Thoracic aorta endothelial cell (primary cell): ENCODE measurements around the gene PGC. TPM values are rescaled to one million over a fixed set of nuclear protein-coding genes. Genes with fewer than 3 reads are reported as not detected.

Experiments used
- small RNA-seq: library from RNA; depleted of rRNA; stranded (forward); fragments of <200 nt; gene quantifications from one replicate; pipeline ENCODE3, GENCODE V24; 2012
- total RNA-seq: library from RNA; depleted of rRNA; stranded (reverse); fragments of >200 nt; gene quantifications from 2 replicates; pipeline ENCODE4 v1.2.3, GENCODE V29; 2012

Gene PGC
- not detected in 2 replicates for total RNA-seq

DNA sequence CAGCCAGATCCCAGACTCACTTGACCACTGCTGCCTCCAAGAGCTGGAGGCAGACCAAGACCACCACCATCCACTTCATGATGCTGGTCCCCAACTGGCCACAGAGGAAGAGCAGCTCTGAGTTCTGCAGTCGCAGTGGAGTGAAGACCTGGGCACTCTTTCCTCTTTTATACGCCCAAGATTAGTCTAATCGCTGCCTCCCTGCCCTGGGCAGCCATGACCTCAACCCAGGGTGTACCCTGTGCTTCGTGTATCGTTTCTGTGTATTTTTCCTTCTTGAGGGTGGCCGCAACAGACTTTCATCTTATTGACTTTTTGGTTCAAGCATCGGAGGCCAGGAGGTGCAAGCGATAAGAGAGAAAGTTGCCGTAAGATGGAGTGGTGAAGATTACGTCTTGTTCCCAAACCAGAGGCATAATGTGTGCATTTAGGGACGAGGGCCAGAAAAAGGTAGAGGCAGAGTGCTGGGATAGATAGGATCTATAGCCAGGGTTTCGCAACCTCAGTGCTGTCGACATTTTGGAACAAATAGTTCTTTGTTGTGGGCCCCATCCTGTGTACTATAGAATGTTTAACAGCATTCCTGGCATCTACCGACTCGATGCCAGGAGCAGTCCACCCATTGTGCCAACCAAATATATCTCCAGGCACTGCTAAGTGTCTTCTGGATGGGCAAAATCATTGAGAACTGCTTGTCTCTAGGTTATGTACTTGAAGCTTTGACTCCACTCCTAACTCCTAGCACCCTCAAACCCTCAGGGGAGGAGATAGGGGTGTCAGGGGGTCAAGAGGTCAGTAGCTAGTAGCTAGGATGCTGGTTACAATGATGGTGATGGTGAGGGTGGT, at the start of gene PGC:
TSS of gene PGC (minus strand) at position 142 of the 846 bp plus-strand sequence. CDS start at position 79, 63 bp downstream.

DNA sequence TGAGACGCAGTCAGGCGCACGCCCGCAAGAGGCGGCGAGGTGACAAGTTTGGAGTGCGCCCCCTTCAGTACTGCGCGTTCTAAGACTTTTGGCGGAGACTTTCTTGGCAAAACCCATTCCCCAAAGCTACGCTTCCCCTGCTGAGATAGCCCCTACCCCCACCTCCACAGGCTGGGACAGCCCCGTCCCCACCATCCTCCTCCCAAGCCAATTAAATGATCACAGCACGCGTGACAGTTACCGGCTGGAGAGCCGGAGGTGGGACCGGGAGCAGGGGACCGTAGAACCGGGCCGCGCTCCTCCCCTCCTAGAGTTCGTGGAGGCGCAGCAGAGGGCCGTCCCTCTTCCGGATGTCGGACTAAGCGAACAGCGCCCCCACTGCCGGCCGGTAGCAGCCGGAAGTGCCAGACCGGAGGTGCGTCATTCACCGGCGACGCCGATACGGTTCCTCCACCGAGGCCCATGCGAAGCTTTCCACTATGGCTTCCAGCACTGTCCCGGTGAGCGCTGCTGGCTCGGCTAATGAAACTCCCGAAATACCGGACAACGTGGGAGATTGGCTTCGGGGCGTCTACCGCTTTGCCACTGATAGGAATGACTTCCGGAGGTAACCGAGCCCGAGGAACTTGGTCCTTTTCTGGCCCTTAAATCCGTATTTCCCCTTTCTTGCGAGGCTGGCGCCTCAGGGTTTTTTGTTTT, 40.2 kb upstream of the PGC start, which contains the start of gene TOMM6:
TSS of gene TOMM6 (plus strand) at position 476 of the 699 bp plus-strand sequence. CDS start at position 480, 4 bp downstream.

DNA sequence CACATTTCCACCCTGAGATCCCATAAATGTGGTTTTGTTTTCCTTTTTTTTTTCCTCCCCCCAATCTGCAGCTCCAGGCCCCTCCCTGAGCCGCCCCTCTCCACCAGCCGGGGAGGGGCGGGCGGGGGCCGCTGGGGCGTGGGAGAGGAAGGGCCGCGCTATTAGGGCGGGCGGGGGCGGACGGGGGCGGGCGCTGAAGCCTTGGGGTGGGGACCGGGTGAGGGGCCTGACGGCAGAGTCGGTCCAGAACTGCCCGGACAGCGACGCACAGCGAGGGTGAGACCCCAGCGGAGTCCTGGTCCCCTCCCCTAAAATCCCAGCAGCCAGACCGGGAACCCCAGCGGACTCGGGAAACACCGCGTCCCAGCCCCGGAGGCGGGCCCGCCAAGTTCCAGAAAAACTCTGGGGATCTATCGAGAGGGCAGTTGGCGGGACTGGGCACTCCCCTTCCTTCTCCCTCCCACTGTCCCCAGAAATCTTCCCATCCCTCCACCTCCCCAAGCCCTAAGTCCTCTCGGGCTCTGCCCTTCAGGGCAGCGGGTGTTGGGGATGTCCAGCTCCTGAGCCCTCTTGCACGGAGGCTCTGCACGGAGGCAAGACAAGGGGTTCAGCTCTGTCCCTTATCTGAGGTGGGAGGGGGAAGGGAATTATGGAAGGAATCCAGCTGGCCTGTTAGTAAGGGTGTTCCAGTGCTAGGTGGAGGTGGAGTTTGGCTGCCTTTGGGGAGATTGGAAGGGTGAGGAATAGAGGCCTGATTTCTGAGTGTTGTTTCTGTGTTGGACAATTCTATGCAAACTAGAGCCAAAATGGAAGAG, 33.6 kb upstream of the PGC start, which contains the start of gene PRICKLE4:
TSS of gene PRICKLE4 (plus strand) at position 232 of the 815 bp plus-strand sequence. CDS start 2,692 bp downstream, outside the sequence.

DNA sequence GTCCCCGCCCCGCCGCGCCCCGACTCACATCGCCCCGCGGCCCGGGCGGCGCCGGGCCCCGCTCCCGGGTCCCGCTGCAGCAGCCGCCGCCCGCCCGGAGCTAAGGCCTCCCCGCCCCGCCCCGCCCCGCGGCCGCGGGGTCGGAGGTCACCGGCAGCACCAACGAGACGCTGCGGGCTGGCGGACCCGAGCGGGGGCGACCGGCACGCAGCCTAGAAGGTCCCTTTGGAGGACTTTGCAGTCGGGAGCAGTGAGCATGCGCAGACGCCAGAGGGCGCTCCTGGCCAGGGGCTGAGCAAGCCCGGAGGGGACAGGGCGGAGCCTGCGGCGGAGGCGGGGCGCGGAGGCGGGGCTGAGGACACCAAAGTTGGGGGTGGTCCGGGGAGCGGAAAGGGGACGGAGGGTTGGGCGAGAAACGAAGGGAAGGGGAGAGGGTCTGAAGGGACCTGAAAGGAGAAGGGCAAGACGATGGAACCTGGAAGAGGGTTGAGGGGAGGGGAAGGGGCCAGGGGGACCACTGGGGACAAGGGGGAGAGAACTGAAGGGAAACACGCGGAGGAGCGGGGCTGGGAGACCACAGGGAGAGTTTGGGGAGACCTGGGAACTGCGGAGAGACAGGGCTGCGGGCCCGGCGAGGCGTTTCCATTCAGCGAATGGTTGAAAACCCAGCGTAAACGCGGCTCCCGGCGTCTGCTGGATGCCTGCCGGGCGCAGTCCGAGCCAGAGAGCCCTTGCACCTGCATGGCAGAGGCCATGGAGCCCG, 32.8 kb upstream of the PGC start, which contains the start of gene FRS3:
TSS of gene FRS3 (minus strand) at position 113 of the 763 bp plus-strand sequence. CDS start 2,913 bp downstream, outside the sequence.

DNA sequence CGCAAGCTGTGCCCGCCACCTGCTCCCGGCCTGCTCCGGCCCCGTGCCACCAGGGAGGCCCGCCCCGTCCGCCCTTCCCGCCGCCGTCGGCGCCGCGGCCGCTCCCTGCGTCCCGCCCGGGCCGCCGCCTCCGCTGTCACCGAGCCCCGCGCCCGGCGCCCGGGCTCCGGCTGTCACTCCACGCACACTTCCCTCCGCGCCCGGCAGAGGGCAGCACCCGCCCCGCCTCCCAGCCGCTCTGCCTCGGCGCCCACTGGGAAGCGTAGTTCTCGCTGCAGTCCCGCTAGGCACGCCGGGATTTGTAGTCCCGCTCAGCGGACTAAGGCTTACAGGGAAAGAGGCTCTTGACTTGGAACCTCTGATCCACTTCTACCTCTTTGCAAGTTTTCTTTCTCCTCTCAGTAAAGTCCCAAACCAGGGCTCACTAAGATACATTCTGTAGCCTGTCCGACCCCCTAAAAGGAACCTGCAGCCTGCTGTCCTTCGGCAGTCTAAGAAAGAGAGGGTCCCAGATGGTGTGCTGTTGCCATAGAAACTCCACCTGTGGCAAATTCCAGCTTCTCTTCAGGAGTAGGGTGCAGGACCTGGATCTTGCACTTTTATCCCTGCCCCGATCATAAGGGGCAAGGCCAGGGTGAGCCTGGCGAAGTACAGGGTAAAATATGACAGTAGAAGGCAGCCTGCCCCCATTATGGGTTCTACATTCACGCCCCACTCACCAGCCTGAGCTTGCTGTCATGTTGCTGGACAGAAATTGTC, 11.6 kb downstream of the PGC start, which contains the start of gene TFEB:
TSS of gene TFEB (minus strand) at position 182 of the 759 bp plus-strand sequence. CDS start 44,395 bp downstream, outside the sequence.

Small RNA genes lying within 50 kb of the gene (small RNA-seq; reads per million reads assigned to genes)
- gene AL365205.2 (not detected), gene AL365205.3 (not detected)

Other genes starting within 250 kb of the PGC start
- 4.7 and 9.0 TPM in 2 replicates for gene FOXP4, start 201.0 kb downstream of the PGC start, total RNA-seq
- gene MDFI, start 108.9 kb downstream of the PGC start, total RNA-seq = 24.6 and 38.1 TPM in 2 replicates
- gene TFEB, start 11.8 kb downstream of the PGC start, total RNA-seq = 1.7 and 2.9 TPM in 2 replicates
- gene FRS3, start 32.5 kb upstream of the PGC start, total RNA-seq = 0.80 and 1.7 TPM in 2 replicates
- gene PRICKLE4, start 33.4 kb upstream of the PGC start, total RNA-seq = 2.7 and 3.3 TPM in 2 replicates
- 172 and 198 TPM in 2 replicates for gene TOMM6, start 40.3 kb upstream of the PGC start, total RNA-seq
- 2.9 and 3.6 TPM in 2 replicates for gene USP49, start 148.0 kb upstream of the PGC start, total RNA-seq
- gene MED20, start 173.7 kb upstream of the PGC start, total RNA-seq = 39.8 and 40.3 TPM in 2 replicates
- gene BYSL, start 174.1 kb upstream of the PGC start, total RNA-seq = 27.7 and 28.9 TPM in 2 replicates
- gene CCND3, start 194.4 kb upstream of the PGC start, total RNA-seq = 43.1 and 51.2 TPM in 2 replicates